HG02678 (cell line): ENCODE data around the gene TGIF1.

ENCODE experiments used
- ATAC-seq: cut with Tn5 transposase; IDR thresholded peaks from one replicate; pipeline ENCODE4 v1.9.1; 2021; ENCODE audit warnings: mild to moderate bottlenecking, moderate library complexity; ENCODE audit not compliant: unreplicated experiment

The TGIF1 gene

GRCh38 chr18:3429121-3429520 lies 20.9 kb upstream of the TGIF1 start:
- no peak for ATAC-seq

DNA sequence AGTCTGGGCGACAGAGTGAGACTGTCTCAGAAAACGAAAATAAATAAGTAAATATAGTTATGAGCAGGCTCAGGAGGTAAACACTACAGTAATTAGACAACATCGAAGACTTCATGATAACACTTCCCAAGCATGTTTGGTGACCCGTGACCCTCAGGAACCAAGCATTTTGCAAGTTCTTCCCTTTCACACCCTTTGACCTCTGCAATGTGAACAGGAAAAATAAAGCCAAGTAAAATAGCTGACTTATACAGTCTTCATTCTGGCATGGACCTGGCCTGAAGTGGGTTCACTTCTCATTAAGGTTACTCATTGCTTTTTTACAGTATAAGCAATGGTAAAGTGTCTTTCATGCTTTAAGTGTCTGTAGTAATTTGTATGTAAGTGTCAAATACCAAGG lies 15.3 kb upstream of the TGIF1 start:
- ATAC-seq: no peak

GRCh38 chr18:3440341-3440740 lies 9.6 kb upstream of the TGIF1 start:
- no peak for ATAC-seq

- no peak for ATAC-seq
Observed at GRCh38 chr18:3441290-3441689, 8.7 kb upstream of the TGIF1 start.

DNA sequence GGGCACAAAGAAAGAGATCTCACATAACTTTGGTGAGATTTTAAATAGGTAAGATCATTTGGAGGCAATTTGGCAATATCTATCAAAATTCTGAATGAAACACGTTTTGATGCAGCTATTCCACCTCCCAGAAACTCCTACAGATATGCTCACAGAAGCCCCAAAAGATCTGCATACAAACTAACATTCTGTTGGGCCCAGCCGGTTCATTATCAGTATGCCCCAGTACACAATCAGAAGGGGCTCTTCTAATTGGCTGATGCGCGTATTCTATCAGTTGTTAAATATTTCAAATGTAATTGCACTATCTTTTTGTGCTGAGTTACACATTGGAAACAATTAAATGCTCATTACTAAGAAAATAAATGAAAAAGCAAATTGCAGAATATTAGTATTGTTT lies 7.1 kb upstream of the TGIF1 start:
- no peak for ATAC-seq

- ATAC-seq: no peak
Observed at GRCh38 chr18:3444296-3444695, 5.7 kb upstream of the TGIF1 start.

DNA sequence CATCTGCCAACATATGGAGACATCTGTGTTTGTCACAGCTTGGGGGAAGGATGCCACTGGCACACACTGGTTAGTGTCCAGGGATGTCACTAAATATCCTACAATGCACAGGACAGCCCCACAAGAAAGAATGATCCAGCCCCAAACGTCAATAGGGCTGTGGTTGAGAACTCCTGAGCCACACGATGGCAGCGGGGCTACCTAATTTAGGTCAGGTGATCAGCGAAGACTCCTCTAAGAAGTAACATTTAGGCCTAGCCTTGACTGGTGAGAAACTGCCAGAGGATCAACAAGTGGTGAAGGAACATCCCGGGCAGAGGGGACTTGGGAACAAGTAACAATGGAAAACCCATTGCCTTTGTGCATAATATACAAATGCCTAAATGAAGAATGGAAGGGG lies 5.0 kb upstream of the TGIF1 start:
- no peak for ATAC-seq

- ATAC-seq: no peak
Observed at GRCh38 chr18:3447068-3447894, 2.7 kb upstream of the TGIF1 start.

GRCh38 chr18:3447895-3448837 lies 1.8 kb upstream of the TGIF1 start:
- peak; percentile 65 for ATAC-seq

DNA sequence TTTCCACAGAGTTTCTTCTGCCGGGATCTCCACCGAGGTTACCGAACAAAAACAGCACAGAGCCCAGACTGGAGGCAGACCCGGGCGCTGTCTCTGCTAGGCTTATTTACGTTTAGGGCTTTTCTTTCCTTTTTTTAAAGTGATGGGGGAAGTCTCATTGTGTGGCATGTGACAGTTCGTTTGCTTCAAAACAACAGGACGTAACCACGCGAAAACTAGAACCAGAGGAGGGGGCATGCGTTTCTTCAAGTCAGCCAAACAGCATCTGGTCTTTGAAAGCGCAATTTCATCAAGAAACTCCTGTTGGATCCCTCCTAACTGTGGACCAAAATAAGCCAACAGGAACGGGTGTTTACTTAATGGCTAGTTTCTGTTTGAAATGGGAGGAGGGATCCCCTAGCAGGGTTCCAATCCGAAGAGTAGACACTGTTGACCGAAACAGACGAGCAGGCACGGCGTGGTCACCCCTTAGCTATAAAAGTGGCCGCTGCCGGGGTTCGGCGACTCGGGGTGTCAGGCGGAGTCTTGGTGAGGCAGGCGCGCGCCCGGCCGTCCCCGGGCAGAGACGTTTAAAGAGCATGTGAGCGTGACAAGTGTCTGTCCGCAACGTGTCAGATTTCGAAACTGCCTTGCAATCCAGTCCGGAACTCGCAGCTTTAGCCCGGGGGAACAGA lies 997 bp upstream of the TGIF1 start:
- peak; percentile 50 for ATAC-seq

DNA sequence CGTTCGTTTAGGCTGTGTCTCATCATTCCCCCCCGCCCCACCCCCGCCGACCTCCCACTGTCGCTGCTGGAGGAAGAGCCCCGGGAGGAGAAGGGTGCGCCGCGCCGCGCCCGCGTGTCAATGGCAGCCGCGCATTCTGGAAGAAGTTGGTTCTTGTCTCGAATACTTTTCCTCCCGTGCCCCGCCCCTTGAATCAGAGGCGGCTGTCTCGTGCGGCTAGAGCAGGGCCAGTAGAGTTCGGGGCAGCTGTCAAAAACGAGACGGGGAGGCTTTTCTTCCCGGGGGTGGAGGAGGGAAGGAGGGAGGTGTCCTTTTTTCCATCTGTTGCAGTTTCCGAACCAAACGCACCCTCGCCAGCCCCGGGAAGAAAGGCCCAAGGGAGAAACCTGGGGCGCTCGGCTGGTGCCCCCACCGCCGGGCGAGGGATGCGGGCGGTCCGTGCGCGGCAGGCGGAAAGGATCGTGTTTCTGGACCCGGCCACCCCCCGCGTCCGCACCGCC lies 410 bp upstream of the TGIF1 start:
- peak; percentile 9 for ATAC-seq

DNA sequence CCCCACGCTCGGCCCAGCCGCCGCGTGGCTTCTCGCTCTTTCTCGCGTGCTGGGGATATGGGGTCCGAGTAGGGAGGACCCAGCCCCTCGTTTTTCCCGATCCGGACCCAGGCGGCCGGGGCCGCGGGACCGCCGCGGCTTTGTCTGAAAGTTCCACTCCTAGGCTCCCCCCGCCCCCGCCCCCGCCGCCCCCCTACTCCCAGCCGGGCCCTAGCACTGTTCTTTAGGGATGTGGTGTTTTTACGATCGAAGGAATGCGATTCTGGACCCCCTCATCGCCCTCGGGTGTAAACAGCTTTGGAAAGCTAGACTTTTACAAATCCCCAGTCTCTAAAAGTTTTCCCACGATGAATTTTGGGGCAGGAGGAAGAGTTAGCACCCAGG lies 819 bp downstream of the TGIF1 start:
- no peak for ATAC-seq

GRCh38 chr18:3451183-3451988 lies 1.4 kb downstream of the TGIF1 start:
- ATAC-seq: no peak

GRCh38 chr18:3451989-3452749 lies 2.2 kb downstream of the TGIF1 start:
- no peak for ATAC-seq

DNA sequence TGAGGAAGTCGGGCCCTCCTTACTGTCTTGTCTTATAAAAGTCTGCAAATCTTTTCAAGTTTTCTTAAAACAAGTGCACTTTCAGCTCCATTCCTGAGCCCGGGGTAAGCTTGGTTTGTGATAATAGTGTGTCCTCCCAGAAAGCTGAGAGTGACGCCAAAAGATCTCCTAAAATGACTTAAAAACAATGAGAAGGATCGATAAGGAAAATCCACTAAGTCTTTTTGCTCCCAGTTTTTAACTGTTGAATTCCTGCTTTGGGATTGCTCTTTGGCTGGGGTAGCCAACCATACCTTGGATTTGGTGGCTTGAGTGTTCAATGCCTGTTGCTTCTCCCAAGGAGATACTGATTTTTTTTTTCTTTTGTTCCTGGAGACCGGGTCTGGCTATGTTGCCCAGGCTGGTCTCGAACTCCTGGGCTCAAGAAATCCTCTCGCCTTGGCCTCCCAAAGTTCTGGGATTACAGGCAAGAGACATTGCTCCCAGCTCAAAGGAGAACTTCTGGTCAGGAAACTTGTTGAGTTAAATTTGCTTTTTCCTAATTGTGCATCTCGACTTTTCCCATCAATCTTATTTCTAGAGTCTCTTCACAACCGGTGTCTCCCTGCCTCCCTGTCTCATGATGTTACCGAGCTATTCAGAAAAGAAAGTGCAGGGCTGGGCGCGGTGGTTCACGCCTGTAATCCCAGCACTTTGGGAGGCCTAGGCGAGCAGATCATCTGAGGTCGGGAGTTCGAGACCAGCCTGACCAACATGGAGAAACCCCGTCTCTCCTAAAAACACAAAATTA lies 3.0 kb downstream of the TGIF1 start:
- ATAC-seq: no peak

DNA sequence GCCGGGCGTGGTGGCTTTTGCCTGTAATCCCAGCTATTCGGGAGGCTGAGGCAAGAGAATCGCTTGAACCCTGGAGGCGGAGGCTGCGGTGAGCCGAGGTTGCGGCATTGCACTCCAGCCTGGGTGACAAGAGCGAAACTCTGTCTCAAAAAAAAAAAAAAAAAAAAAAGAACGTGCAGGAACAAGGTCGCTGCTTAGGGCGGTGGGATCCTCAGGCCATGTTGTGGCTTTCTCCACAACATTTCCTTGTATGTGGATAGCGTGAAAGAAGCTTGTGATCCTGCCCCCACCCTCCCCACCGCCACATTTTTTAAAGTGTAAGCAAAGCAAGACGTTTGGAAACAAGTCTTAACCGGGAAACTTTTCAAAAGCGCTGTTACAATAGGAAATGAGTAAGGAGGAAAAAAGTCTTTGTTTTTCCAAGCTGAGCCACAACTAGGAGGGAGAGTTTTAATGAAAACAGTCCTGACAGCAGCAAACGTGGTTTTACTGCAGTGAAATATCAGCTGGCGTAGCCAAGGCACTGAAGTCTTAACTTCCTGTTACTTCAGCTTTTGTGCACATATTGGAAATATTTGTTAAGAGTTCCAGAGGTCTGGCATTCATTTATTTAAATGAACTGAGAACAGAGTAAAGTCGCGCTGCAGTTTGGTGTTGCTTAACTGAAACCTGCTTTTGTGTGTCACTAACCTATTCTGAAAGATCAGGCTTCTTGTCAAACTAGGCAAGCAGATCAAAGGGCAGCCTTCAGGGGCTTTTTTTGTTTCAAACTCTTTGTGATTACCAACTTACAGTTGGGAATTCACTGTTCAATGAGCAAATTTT lies 3.8 kb downstream of the TGIF1 start:
- no peak for ATAC-seq

- ATAC-seq: no peak
Observed at GRCh38 chr18:3454365-3455089, 4.6 kb downstream of the TGIF1 start.
